ENCODE data around the gene GBF1.

DNA sequence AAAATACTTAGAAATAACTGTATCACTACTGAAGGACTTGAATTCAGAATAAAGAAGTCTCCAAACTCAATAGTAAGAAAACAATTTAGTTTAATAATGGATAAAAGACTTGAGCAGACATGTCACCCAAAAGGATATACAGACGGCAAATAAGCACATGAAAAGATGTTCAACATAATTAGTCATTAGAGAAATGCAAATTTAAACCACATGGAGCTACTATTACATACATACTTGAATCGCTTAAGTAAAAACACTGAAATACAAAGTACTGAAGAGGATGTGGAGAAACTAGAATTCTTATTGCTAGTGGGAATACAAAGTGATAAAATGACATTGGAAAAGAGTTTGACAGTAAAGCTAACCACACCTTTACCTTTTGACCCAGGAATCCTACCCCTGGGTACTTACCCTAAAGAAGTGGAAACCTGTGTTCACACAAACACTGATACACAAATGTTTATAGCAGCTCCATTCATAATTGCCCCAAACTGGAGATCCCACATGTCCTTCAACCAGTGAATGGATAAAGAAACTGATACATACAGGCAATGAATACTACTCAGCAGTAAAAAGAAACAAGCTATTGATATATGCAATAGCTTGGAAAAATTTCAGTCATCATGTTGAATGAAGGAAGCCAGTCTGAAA, 95.8 kb downstream of the GBF1 start:
- TF ChIP-seq EZH2phosphoT487 (IDR thresholded peaks at IDR 0.05; ENCODE audit: low read depth, severe bottlenecking, unreplicated experiment) (no peak), EZH2 (IDR thresholded peaks at IDR 0.05; ENCODE audit: borderline replicate concordance) (no peak)
- TF ChIP-seq, protein P1, sequence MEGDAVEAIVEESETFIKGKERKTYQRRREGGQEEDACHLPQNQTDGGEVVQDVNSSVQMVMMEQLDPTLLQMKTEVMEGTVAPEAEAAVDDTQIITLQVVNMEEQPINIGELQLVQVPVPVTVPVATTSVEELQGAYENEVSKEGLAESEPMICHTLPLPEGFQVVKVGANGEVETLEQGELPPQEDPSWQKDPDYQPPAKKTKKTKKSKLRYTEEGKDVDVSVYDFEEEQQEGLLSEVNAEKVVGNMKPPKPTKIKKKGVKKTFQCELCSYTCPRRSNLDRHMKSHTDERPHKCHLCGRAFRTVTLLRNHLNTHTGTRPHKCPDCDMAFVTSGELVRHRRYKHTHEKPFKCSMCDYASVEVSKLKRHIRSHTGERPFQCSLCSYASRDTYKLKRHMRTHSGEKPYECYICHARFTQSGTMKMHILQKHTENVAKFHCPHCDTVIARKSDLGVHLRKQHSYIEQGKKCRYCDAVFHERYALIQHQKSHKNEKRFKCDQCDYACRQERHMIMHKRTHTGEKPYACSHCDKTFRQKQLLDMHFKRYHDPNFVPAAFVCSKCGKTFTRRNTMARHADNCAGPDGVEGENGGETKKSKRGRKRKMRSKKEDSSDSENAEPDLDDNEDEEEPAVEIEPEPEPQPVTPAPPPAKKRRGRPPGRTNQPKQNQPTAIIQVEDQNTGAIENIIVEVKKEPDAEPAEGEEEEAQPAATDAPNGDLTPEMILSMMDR (IDR thresholded peaks at IDR 0.05; ENCODE audit: poor library complexity) = no peak

Measured in hepatocyte (in vitro differentiated cells).